GM12875 (cell line): ENCODE results near the gene SMIM26.

Experiments used
- H3K4me3 ChIP-seq: one replicate; pipeline ENCODE4 v1.5.1; 2011; ENCODE audit warnings: low read depth, low read length, control low read depth
- TF ChIP-seq, protein P1 (sequence below): IDR thresholded peaks from 2 replicates; pipeline ENCODE4 v1.5.1; 2011; ENCODE audit warnings: low read depth, mild to moderate bottlenecking, control low read depth, inconsistent platforms, low read length, moderate library complexity, borderline replicate concordance; ENCODE audit not compliant: insufficient read depth

SMIM26 gene

DNA sequence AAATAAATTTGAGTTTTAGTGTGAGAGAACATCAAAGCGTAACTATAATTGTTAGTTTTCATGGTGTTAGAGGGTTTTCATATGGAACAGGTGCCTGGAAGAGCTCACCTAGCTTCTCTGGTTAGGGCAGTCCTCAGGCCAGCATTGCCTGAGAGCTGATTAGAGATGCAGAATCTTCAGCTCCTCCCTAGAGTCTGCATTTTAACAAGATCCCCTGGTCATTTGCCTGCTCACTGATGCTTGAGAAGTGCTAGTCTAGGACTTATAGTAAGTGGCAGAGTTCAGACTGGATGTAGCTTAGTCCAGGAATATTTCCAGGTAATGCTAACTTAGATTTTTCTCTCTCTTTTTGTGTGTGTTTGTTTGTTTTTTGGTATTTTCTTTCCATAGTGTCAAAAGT lies 21.7 kb upstream of the SMIM26 start:
- TF ChIP-seq, protein P1, sequence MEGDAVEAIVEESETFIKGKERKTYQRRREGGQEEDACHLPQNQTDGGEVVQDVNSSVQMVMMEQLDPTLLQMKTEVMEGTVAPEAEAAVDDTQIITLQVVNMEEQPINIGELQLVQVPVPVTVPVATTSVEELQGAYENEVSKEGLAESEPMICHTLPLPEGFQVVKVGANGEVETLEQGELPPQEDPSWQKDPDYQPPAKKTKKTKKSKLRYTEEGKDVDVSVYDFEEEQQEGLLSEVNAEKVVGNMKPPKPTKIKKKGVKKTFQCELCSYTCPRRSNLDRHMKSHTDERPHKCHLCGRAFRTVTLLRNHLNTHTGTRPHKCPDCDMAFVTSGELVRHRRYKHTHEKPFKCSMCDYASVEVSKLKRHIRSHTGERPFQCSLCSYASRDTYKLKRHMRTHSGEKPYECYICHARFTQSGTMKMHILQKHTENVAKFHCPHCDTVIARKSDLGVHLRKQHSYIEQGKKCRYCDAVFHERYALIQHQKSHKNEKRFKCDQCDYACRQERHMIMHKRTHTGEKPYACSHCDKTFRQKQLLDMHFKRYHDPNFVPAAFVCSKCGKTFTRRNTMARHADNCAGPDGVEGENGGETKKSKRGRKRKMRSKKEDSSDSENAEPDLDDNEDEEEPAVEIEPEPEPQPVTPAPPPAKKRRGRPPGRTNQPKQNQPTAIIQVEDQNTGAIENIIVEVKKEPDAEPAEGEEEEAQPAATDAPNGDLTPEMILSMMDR, result no peak
- H3K4me3 ChIP-seq, result no peak overlapping the region

DNA sequence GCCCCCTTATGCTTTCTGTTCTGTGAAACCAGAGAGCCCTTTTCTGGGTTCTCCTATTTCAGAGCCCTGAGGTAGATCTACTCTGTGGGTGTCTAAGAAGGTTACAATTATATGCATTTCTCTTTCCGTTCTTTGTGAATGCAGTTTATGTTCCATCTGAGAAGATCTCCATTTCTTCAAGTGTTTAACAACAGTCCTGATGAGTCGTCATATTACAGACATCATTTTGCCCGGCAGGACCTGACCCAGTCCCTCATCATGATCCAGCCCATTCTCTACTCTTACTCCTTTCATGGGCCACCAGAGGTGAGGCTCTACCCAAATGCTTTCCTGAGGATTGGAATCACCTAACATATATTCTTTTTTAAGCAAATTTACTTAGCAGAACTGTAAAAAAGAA lies 18.8 kb upstream of the SMIM26 start:
- H3K4me3 ChIP-seq, result no peak overlapping the region
- TF ChIP-seq, protein P1, result no peak

DNA sequence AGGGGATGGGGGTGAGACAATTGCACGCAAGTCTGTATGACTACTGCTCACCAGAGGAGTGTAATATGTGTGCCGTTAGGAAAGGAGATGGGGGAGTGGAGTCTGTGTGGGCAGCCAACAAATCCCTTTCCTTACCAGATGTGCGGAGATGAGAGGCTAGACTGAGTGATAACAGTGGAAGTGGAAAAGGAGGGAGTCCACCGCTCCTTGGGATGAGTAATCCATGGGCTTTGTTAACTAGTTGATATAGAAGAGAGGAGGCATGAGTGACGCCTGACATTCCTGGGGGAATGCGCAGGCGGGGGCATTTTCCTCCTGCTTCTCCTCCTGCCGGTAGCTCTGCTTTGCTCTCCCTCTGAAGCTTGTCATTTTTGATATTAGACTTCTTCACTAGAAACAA lies 13.5 kb upstream of the SMIM26 start:
- H3K4me3 ChIP-seq, result no peak overlapping the region
- TF ChIP-seq, protein P1, result no peak

DNA sequence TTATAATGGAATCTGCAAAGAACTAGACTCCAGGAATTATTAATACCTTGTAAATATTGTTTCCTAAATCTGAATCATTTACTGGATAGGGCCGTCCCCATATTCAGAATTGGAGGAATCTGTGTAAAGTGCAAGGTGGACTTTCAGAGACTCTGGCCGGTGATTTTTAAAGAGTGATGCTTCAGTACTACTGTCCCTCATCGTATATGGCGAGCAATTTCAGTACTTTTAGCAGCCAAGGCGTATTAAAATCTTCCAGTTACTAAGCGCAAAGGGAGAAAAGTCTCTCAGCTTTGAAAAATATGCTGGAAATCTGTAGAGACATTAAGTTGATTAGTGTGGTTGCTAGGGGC lies 483 bp downstream of the SMIM26 start:
- peak overlapping the region; percentile 49 for H3K4me3 ChIP-seq
- TF ChIP-seq, protein P1, result no peak

- H3K4me3 ChIP-seq, result no peak overlapping the region
- TF ChIP-seq, protein P1, result no peak
These were observed 3.8 kb downstream of the SMIM26 start for GRCh38 chr20:18571009-18571408.

DNA sequence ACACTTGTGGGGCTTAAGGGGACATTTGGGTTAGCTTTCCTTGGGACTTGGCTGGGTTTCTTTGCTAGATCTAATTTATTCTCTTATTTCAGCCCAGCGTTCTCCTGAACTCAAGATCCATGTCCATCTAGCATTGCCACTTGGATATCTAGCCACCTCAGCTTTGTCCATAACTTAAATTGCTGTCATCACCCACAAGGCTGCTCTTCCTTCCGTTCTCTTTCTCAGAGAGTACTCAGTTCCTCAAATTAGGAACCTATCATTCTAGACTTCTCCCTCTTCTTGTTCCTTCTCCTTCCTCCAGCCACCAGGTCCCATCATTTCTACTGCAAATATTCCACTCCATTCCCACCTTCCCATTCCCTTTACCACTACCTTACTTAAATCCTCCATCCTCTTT lies 4.3 kb downstream of the SMIM26 start:
- TF ChIP-seq, protein P1, result no peak
- no peak overlapping the region for H3K4me3 ChIP-seq

- no peak overlapping the region for H3K4me3 ChIP-seq
- TF ChIP-seq, protein P1, result no peak
These were observed 10.7 kb downstream of the SMIM26 start for GRCh38 chr20:18577942-18578341.
